H9 (cell line): ENCODE measurements around the gene STOX1. TPM values are rescaled to one million over a fixed set of nuclear protein-coding genes. Genes with fewer than 3 reads are reported as not detected.

Experiments used
- DNase-seq: peaks from one replicate; pipeline ENCODE4 v3.0.0-alpha.2; 2017
- H2AFZ ChIP-seq: one replicate; pipeline ENCODE4 v1.6.1; 2013; ENCODE audit warnings: mild to moderate bottlenecking, low read length, control low read depth, moderate library complexity
- H2AK5ac ChIP-seq: 2 replicates; pipeline ENCODE4 v1.6.1; 2013; ENCODE audit warnings: low read length, control low read depth, mixed read lengths; ENCODE audit not compliant: insufficient read length
- H2BK120ac ChIP-seq: one replicate; pipeline ENCODE4 v1.6.1; 2013; ENCODE audit warnings: low read depth, mild to moderate bottlenecking, low read length, control low read depth, inconsistent platforms; ENCODE audit not compliant: poor library complexity, severe bottlenecking
- H2BK12ac ChIP-seq: 2 replicates; pipeline ENCODE4 v1.6.1; 2013; ENCODE audit warnings: low read length, control low read depth, mixed read lengths, low read depth; ENCODE audit not compliant: insufficient read length
- H2BK15ac ChIP-seq: 2 replicates; pipeline ENCODE4 v1.6.1; 2013; ENCODE audit warnings: low read depth, low read length, control low read depth
- H2BK20ac ChIP-seq: one replicate; pipeline ENCODE4 v1.6.1; 2013; ENCODE audit warnings: low read depth, mild to moderate bottlenecking, low read length, control low read depth, inconsistent platforms; ENCODE audit not compliant: poor library complexity, severe bottlenecking
- H2BK5ac ChIP-seq: 2 replicates; pipeline ENCODE4 v1.6.1; 2013; ENCODE audit warnings: low read length, control low read depth, mixed read lengths; ENCODE audit not compliant: insufficient read length
- H3K14ac ChIP-seq: 2 replicates; pipeline ENCODE4 v1.6.1; 2013; ENCODE audit warnings: low read length, control low read depth; ENCODE audit not compliant: insufficient read depth
- H3K18ac ChIP-seq: 2 replicates; pipeline ENCODE4 v1.6.1; 2013; ENCODE audit warnings: low read depth, mild to moderate bottlenecking, mixed read lengths, low read length, control low read depth; ENCODE audit not compliant: insufficient read length
- H3K23ac ChIP-seq: 2 replicates; pipeline ENCODE4 v1.6.1; 2013; ENCODE audit warnings: low read length, control low read depth, mixed read lengths, low read depth; ENCODE audit not compliant: insufficient read length
- H3K23me2 ChIP-seq: 2 replicates; pipeline ENCODE4 v1.6.1; 2013; ENCODE audit warnings: low read depth, mild to moderate bottlenecking, mixed read lengths, low read length, control low read depth; ENCODE audit not compliant: insufficient read length, poor library complexity, severe bottlenecking
- H3K27ac ChIP-seq: 2 replicates; pipeline ENCODE4 v1.5.1; 2013; ENCODE audit warnings: low read length, control low read depth, mixed read lengths, low read depth; ENCODE audit not compliant: insufficient read length
- H3K27me3 ChIP-seq: 2 replicates; pipeline ENCODE4 v1.6.1; 2013; ENCODE audit warnings: low read length, control low read depth, inconsistent platforms; ENCODE audit not compliant: insufficient read depth
- H3K4ac ChIP-seq: 2 replicates; pipeline ENCODE4 v1.6.1; 2013; ENCODE audit warnings: low read depth, mild to moderate bottlenecking, control low read depth, inconsistent platforms, low read length, moderate library complexity
- H3K4me1 ChIP-seq: 2 replicates; pipeline ENCODE4 v1.6.1; 2013; ENCODE audit warnings: low read length, control low read depth, inconsistent platforms; ENCODE audit not compliant: insufficient read depth
- H3K4me2 ChIP-seq: 2 replicates; pipeline ENCODE4 v1.6.1; 2013; ENCODE audit warnings: low read length, control low read depth, mixed read lengths; ENCODE audit not compliant: insufficient read length, insufficient read depth
- H3K56ac ChIP-seq: 2 replicates; pipeline ENCODE4 v1.6.1; 2013; ENCODE audit warnings: low read depth, mild to moderate bottlenecking, mixed read lengths, low read length, control low read depth; ENCODE audit not compliant: insufficient read length
- H3K79me1 ChIP-seq: 2 replicates; pipeline ENCODE4 v1.6.1; 2013; ENCODE audit warnings: low read depth, mild to moderate bottlenecking, moderate library complexity, low read length, control low read depth, inconsistent platforms; ENCODE audit not compliant: insufficient read depth, poor library complexity, severe bottlenecking
- H3K79me2 ChIP-seq: 2 replicates; pipeline ENCODE4 v1.6.1; 2013; ENCODE audit warnings: low read length, control low read depth, inconsistent platforms; ENCODE audit not compliant: insufficient read depth
- H3K9ac ChIP-seq: 2 replicates; pipeline ENCODE4 v1.6.1; 2013; ENCODE audit warnings: low read length, control low read depth, mixed read lengths; ENCODE audit not compliant: insufficient read length; ENCODE audit errors: extremely low read depth
- H3K9me3 ChIP-seq: one replicate; pipeline ENCODE4 v1.6.1; 2013; ENCODE audit warnings: low read depth, low read length, inconsistent platforms; ENCODE audit not compliant: control insufficient read depth
- H3T11ph ChIP-seq: one replicate; pipeline ENCODE4 v1.6.1; 2013; ENCODE audit warnings: mild to moderate bottlenecking, low read length, control low read depth, inconsistent platforms
- H4K20me1 ChIP-seq: one replicate; pipeline ENCODE4 v1.6.1; 2013; ENCODE audit not compliant: control insufficient read depth, insufficient read length, insufficient read depth
- H4K5ac ChIP-seq: 2 replicates; pipeline ENCODE4 v1.6.1; 2013; ENCODE audit warnings: low read depth, mild to moderate bottlenecking, mixed read lengths, low read length, control low read depth; ENCODE audit not compliant: insufficient read length
- H4K8ac ChIP-seq: replicated peaks from 2 replicates; pipeline ENCODE4 v1.6.1; 2013; ENCODE audit warnings: low read length, control low read depth, mixed read lengths, low read depth; ENCODE audit not compliant: insufficient read length
- H4K91ac ChIP-seq: 2 replicates; pipeline ENCODE4 v1.6.1; 2013; ENCODE audit warnings: low read depth, mild to moderate bottlenecking, moderate library complexity, mixed read lengths, low read length, control low read depth; ENCODE audit not compliant: insufficient read length
- H3K27ac Mint-ChIP-seq, 3 experiments: 2 replicates in 2 of 3; 3 replicates in 1 of 3; pipeline ENCODE4 v1.8.0; 2020 to 2021; ENCODE audit warnings: mixed read lengths in 3 of 3, mild to moderate bottlenecking in 1 of 3, moderate library complexity in 1 of 3
- H3K27me3 Mint-ChIP-seq: 2 replicates; pipeline ENCODE4 v1.8.0; 2021; ENCODE audit warnings: low read depth, mild to moderate bottlenecking, moderate library complexity, mixed read lengths
- H3K36me3 Mint-ChIP-seq, 3 experiments: 2 replicates in 2 of 3; 3 replicates in 1 of 3; pipeline ENCODE4 v1.8.0; 2020 to 2021; ENCODE audit warnings: low read depth in 3 of 3, mixed read lengths in 3 of 3; ENCODE audit not compliant: insufficient read depth in 1 of 3
- H3K4me1 Mint-ChIP-seq, 2 experiments: 2 replicates each; pipeline ENCODE4 v1.8.0; 2020; ENCODE audit warnings: mixed read lengths in 2 of 2
- H3K4me3 Mint-ChIP-seq, 2 experiments: 2 replicates in 1 of 2; 3 replicates in 1 of 2; pipeline ENCODE4 v1.8.0; 2020 to 2021; ENCODE audit warnings: mild to moderate bottlenecking in 2 of 2, mixed read lengths in 2 of 2, moderate library complexity in 1 of 2
- H3K9me3 Mint-ChIP-seq, 2 experiments: 2 replicates in 1 of 2; 3 replicates in 1 of 2; pipeline ENCODE4 v1.8.0; 2020; ENCODE audit warnings: mild to moderate bottlenecking in 2 of 2, mixed read lengths in 2 of 2, moderate library complexity in 1 of 2
- CTCF ChIP-seq: fragments of 200-600 bp; sonication (generic); conservative IDR thresholded peaks from 3 replicates; pipeline ENCODE4 v1.8.0; 2021; ENCODE audit warnings: antibody characterized with exemption, mild to moderate bottlenecking
- WGBS: extraction: QIAGEN DNeasy Blood & Tissue Kit; methylation state at CpG from one replicate; pipeline ENCODE4 v1.1.7; 2013; ENCODE audit warnings: missing lambda C conversion rate, low lambda C conversion rate, mixed read lengths; ENCODE audit not compliant: insufficient read length; ENCODE audit errors: extremely low coverage; 5-methylcytosine and 5-hydroxymethylcytosine counted together
- total RNA-seq: library from RNA; stranded (reverse); gene quantifications from 2 replicates; pipeline ENCODE4 v1.2.1, GENCODE V29; 2021

The STOX1 gene
- total RNA-seq, 1 experiment from 2014 or later, result 5.8 TPM

- Histone ChIP-seq H2BK12ac (no peak overlapping the region), H2BK20ac (no peak overlapping the region), H3K23me2 (no peaks in the 10 kb centered on the region), H3K4me2 (no peak overlapping the region), H2AK5ac (no peak overlapping the region), H2BK15ac (no peak overlapping the region), H3K4me1 (no peaks in the 10 kb centered on the region), H2BK5ac (no peak overlapping the region), H4K8ac (no peak overlapping the region), H3K79me1 (no peaks in the 10 kb centered on the region), H3K9me3 (no peaks in the 10 kb centered on the region), H2BK120ac (no peak overlapping the region), H3K9ac (no peak overlapping the region), H3T11ph (no peak overlapping the region), H3K4ac (no peak overlapping the region), H3K79me2 (no peaks in the 10 kb centered on the region), H3K18ac (no peak overlapping the region), H4K5ac (no peak overlapping the region), H4K20me1 (no peaks in the 10 kb centered on the region), H3K14ac (no peak overlapping the region), H3K27ac (no peak overlapping the region), H3K27me3 (no peaks in the 10 kb centered on the region), H2AFZ (no peak overlapping the region), H3K23ac (no peak overlapping the region), H3K56ac (no peak overlapping the region), H4K91ac (no peak overlapping the region)
- Mint-ChIP-seq H3K4me3 (no peak overlapping the region), H3K27ac (peak overlapping the region in 1 of 3 experiments; percentile 51; a peak in 1 of 7 replicates), H3K9me3 (no peaks in the 10 kb centered on the region), H3K36me3 (no peaks in the 10 kb centered on the region), H3K4me1 (peaks cover 5 to 15% of the 10 kb centered on the region in 2 experiments), H3K27me3 (no peaks in the 10 kb centered on the region)
- WGBS, result no CpG with 5 or more reads among the region's 7 CpGs
- DNase-seq, result no peak
- no peak for TF ChIP-seq CTCF
These were observed 15.9 kb upstream of the STOX1 start for GRCh38 chr10:68811314-68812009.
